Hepatocyte (in vitro differentiated cells): Measurements from ENCODE around the gene C1orf198. TPM values are rescaled to one million over a fixed set of nuclear protein-coding genes. Genes with fewer than 3 reads are reported as not detected.

Experiments
- DNase-seq: peaks from one replicate; pipeline ENCODE4 v3.0.0-alpha.2; 2016; ENCODE audit warnings: low spot score
- H2AFZ ChIP-seq: fragments of 200-600 bp; sonication (generic); 2 replicates; pipeline ENCODE4 v1.6.0; 2016; ENCODE audit warnings: antibody characterized with exemption, mild to moderate bottlenecking
- H3K27ac ChIP-seq: fragments of 200-600 bp; sonication (generic); 2 replicates; pipeline ENCODE4 v1.5.1; 2016; ENCODE audit warnings: mild to moderate bottlenecking
- H3K27me3 ChIP-seq: fragments of 200-600 bp; sonication (generic); 2 replicates; pipeline ENCODE4 v1.6.1; 2016
- H3K36me3 ChIP-seq: fragments of 200-600 bp; sonication (generic); replicated peaks from 2 replicates; pipeline ENCODE4 v1.5.1; 2016; ENCODE audit warnings: low read depth; ENCODE audit not compliant: insufficient read depth
- H3K4me1 ChIP-seq: fragments of 200-600 bp; sonication (generic); 2 replicates; pipeline ENCODE4 v1.5.1; 2016; ENCODE audit warnings: mild to moderate bottlenecking, moderate library complexity; ENCODE audit not compliant: insufficient read depth
- H3K4me2 ChIP-seq: fragments of 200-600 bp; sonication (generic); 2 replicates; pipeline ENCODE4 v1.6.0; 2016
- H3K4me3 ChIP-seq: fragments of 200-600 bp; sonication (generic); 2 replicates; pipeline ENCODE4 v1.5.1; 2016; ENCODE audit warnings: mild to moderate bottlenecking
- H3K79me2 ChIP-seq: fragments of 200-600 bp; sonication (generic); 2 replicates; pipeline ENCODE4 v1.6.0; 2017; ENCODE audit warnings: mild to moderate bottlenecking
- H3K9me2 ChIP-seq: fragments of 200-600 bp; sonication (generic); replicated peaks from 2 replicates; pipeline ENCODE4 v1.6.0; 2017; ENCODE audit warnings: mild to moderate bottlenecking; ENCODE audit not compliant: insufficient read depth
- H3K9me3 ChIP-seq: fragments of 200-600 bp; sonication (generic); 2 replicates; pipeline ENCODE4 v1.5.1; 2016; ENCODE audit warnings: low read depth, mild to moderate bottlenecking
- H4K20me1 ChIP-seq: fragments of 200-600 bp; sonication (generic); 2 replicates; pipeline ENCODE4 v1.6.0; 2016; ENCODE audit warnings: mild to moderate bottlenecking; ENCODE audit not compliant: insufficient read depth, poor library complexity, severe bottlenecking
- EZH2 ChIP-seq: fragments of 200-600 bp; sonication (generic); IDR thresholded peaks from 2 replicates; pipeline ENCODE4 v1.6.1; 2016; ENCODE audit warnings: antibody characterized with exemption, mild to moderate bottlenecking, borderline replicate concordance
- EZH2phosphoT487 ChIP-seq: fragments of 200-600 bp; sonication (generic); IDR thresholded peaks from one replicate; pipeline ENCODE4 v1.6.1; 2018; ENCODE audit warnings: antibody characterized with exemption, mild to moderate bottlenecking, low read depth, moderate library complexity; ENCODE audit not compliant: unreplicated experiment, severe bottlenecking
- WGBS: methylation state at CpG from one replicate; pipeline ENCODE4 v1.1.6; 2016; ENCODE audit warnings: low lambda C conversion rate; ENCODE audit errors: missing lambda C conversion rate; 5-methylcytosine and 5-hydroxymethylcytosine counted together
- polyA plus RNA-seq: library from polyadenylated mRNA; unstranded; fragments of >200 nt; fragmentation: Nextera tagmentation; extraction: Ambion mirVana; gene quantifications from 2 replicates; pipeline ENCODE4 v1.2.1, GENCODE V29; 2016
- total RNA-seq: library from RNA; depleted of rRNA; stranded (reverse); fragments of >200 nt; gene quantifications from 2 replicates; pipeline ENCODE4 v1.2.3, GENCODE V29; 2014
- TF ChIP-seq, protein P1 (sequence below): fragments of 200-600 bp; sonication (generic); IDR thresholded peaks from 2 replicates; pipeline ENCODE4 v1.5.1; 2016; ENCODE audit warnings: antibody characterized with exemption, mild to moderate bottlenecking; ENCODE audit not compliant: poor library complexity

Gene C1orf198
- total and polyA plus RNA-seq, 2 experiments from 2014 or later, result 41.4 to 56.9 TPM

DNA sequence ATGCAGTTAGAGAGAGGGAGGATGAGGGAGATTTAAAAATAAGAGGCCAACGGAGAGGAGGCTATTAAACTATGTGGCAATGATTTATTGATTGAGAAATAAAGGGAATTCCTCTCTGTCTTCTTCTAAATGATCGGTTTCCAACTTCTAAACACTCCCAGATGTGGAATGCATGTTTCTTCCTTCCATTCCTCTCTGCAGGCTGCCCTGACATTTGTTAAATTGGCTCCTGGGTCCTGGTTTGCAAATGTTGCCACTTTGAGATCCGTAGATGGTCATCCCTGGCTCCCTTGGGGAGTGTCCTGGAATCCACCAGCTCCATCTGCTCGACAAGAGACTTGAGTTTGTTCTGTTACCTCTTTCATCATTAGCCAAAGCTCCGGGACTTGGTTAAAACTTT lies 10.3 kb upstream of the C1orf198 start:
- H3K36me3 ChIP-seq, result no peaks in the 10 kb centered on the region
- H3K27ac ChIP-seq, result no peak overlapping the region
- H3K4me1 ChIP-seq, result no peaks in the 10 kb centered on the region
- 49% methylated on average over 5 of the region's 5 CpGs for WGBS
- no peaks in the 10 kb centered on the region for H3K9me2 ChIP-seq
- DNase-seq, result peak; percentile 20
- no peaks in the 10 kb centered on the region for H3K9me3 ChIP-seq
- H3K4me2 ChIP-seq, result peak overlapping the region; percentile 16
- H3K27me3 ChIP-seq, result no peaks in the 10 kb centered on the region
- no peak for TF ChIP-seq EZH2phosphoT487
- TF ChIP-seq, protein P1, sequence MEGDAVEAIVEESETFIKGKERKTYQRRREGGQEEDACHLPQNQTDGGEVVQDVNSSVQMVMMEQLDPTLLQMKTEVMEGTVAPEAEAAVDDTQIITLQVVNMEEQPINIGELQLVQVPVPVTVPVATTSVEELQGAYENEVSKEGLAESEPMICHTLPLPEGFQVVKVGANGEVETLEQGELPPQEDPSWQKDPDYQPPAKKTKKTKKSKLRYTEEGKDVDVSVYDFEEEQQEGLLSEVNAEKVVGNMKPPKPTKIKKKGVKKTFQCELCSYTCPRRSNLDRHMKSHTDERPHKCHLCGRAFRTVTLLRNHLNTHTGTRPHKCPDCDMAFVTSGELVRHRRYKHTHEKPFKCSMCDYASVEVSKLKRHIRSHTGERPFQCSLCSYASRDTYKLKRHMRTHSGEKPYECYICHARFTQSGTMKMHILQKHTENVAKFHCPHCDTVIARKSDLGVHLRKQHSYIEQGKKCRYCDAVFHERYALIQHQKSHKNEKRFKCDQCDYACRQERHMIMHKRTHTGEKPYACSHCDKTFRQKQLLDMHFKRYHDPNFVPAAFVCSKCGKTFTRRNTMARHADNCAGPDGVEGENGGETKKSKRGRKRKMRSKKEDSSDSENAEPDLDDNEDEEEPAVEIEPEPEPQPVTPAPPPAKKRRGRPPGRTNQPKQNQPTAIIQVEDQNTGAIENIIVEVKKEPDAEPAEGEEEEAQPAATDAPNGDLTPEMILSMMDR, result no peak
- no peak for TF ChIP-seq EZH2
- H4K20me1 ChIP-seq, result no peaks in the 10 kb centered on the region
- no peak overlapping the region for H2AFZ ChIP-seq
- no peak overlapping the region for H3K4me3 ChIP-seq
- H3K79me2 ChIP-seq, result no peaks in the 10 kb centered on the region

DNA sequence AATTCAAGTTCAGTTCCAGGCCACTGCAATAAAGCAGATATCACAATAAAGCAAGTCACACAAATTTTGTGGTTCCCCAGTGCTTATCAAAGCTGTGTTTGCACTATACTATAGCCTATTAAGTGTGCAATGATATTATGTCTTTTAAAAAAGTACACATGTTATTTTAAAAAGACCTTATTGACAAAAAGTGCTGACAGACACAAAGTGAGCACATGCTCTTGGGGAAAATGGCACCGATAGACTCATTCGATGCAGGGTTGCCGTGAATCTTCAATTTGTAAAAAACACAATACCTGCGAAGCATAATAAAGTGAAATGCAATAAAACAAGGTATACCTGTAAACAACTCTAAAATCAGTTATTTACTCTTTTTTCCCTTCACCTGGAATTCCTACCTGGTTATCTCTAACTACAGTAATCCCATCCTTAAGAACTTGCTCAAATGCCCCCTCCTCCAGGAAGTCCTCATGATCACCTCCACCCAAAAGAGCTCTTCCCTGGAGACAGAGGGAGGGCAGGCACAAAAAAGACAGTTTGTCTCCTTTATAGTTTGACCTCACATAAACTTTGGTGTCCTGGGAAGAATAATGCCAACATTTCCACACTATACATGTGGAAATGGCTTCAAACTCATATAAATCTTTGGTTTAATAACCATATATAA lies 9.7 kb upstream of the C1orf198 start:
- 87% methylated on average over 4 of the region's 4 CpGs for WGBS

DNA sequence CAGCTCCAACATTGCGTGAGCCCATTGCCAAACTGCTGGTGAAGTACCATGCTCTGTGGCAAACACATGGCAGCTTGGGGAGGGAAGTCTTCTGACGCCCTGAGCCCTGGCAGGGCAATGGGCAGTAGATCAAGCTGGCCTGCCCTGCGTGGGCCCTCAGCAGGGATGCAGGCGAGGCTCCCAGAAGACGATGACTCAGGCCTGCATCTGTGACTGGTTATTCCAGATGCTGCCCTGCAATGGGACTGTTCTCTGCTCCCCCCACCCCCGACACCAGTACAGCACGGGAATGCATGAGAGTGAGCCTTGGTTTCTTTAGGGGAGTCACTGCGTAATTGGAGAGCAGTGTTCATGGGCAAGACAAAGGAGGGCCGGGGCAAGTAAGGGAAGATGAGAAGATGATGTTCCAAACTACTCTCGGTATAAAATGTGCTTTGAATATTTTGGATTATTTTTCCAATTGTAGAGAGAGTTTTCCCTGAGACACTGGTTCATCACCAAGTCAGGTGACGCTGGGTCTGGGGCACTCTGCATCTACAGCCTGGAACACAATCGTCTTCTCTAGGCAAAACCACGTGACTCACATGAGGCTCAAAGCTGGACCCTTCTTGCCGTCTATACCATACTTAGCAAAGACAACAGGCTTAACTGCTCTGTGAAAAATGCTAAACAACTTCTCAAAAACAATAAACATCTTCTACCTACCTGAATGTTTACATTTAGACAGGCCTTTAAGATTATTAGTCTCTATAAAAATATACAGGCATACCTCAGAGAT lies 9.0 kb upstream of the C1orf198 start:
- Histone ChIP-seq H3K4me1 (no peaks in the 10 kb centered on the region), H3K4me3 (no peak overlapping the region), H2AFZ (no peak overlapping the region), H4K20me1 (no peaks in the 10 kb centered on the region), H3K4me2 (no peak overlapping the region), H3K36me3 (no peaks in the 10 kb centered on the region), H3K9me2 (no peaks in the 10 kb centered on the region), H3K27ac (no peak overlapping the region), H3K79me2 (no peaks in the 10 kb centered on the region), H3K9me3 (no peaks in the 10 kb centered on the region), H3K27me3 (no peaks in the 10 kb centered on the region)
- no peak for TF ChIP-seq EZH2phosphoT487
- TF ChIP-seq, protein P1, result no peak
- no peak for TF ChIP-seq EZH2
- no peak for DNase-seq
- 75% methylated on average over 14 of the region's 14 CpGs for WGBS

More for the DNA sequence above, 9.7 kb upstream of the C1orf198 start:
- H4K20me1 ChIP-seq, result no peaks in the 10 kb centered on the region
- H3K36me3 ChIP-seq, result no peaks in the 10 kb centered on the region
- H3K27ac ChIP-seq, result no peak overlapping the region
- H3K9me3 ChIP-seq, result no peaks in the 10 kb centered on the region
- no peak overlapping the region for H3K4me3 ChIP-seq
- no peak for DNase-seq
- H3K79me2 ChIP-seq, result no peaks in the 10 kb centered on the region
- H3K4me1 ChIP-seq, result no peaks in the 10 kb centered on the region
- H3K4me2 ChIP-seq, result peak overlapping the region; percentile 16
- TF ChIP-seq, protein P1, result no peak
- H2AFZ ChIP-seq, result no peak overlapping the region
- no peaks in the 10 kb centered on the region for H3K9me2 ChIP-seq
- no peaks in the 10 kb centered on the region for H3K27me3 ChIP-seq
